Heart right ventricle (tissue), 16 donors: Measurements from ENCODE around the gene DMAC2. TPM values are rescaled to one million over a fixed set of nuclear protein-coding genes. Genes with fewer than 3 reads are reported as not detected.
"Not testable (repeated sequence)": the region's sequence is repeated elsewhere in the genome, so short reads cannot be mapped to it uniquely, and the experiment has no call there.

Source experiments
- ATAC-seq, 8 donors: fragments of 200-7000 bp; cut with Tn5 transposase; one replicate each; pipeline ENCODE4 v1.9.1; 2020; ENCODE audit warnings: mild to moderate bottlenecking in 8 of 8, moderate library complexity in 8 of 8, moderate number of reproducible peaks in 1 of 8
- DNase-seq, 2 donors: peaks; one replicate each; pipeline ENCODE4 v3.0.0-alpha.2; 2020
- H3K27ac ChIP-seq, 10 donors: fragments of 200-600 bp; sonication (generic) in 2 of 10; one replicate each; pipeline versions ENCODE4 v1.5.0 to v1.8.0; 2020 to 2022; ENCODE audit warnings: mild to moderate bottlenecking in 3 of 10
- H3K27me3 ChIP-seq, 7 donors: fragments of 200-600 bp; one replicate each; pipeline ENCODE4 v1.8.0; 2021 to 2022; ENCODE audit warnings: mild to moderate bottlenecking in 2 of 7
- H3K36me3 ChIP-seq, 9 donors: fragments of 200-600 bp; sonication (generic) in 1 of 9; one replicate each; pipeline versions ENCODE4 v1.5.0 to v1.8.0; 2020 to 2022; ENCODE audit warnings: mild to moderate bottlenecking in 2 of 9
- H3K4me1 ChIP-seq, 9 donors: fragments of 200-600 bp; sonication (generic) in 1 of 9; one replicate each; pipeline versions ENCODE4 v1.5.0 to v1.8.0; 2020 to 2022; ENCODE audit warnings: mild to moderate bottlenecking in 4 of 9
- H3K4me3 ChIP-seq, 10 donors: fragments of 200-600 bp; sonication (generic) in 2 of 10; one replicate each; pipeline versions ENCODE4 v1.5.0 to v1.8.0; 2020 to 2022; ENCODE audit warnings: mild to moderate bottlenecking in 7 of 10, moderate library complexity in 2 of 10
- H3K9me3 ChIP-seq, 11 donors: fragments of 200-600 bp in 10 of 11; sonication (generic) in 2 of 11; one replicate each; pipeline versions ENCODE4 v1.5.0 to v1.8.0; 2013 to 2022; ENCODE audit warnings: mild to moderate bottlenecking in 2 of 11, control low read depth in 1 of 11, moderate library complexity in 1 of 11
- whole genome bisulfite sequencing, 2 donors: extraction: QIAGEN DNeasy Blood & Tissue Kit; methylation state at CpG; one replicate each; pipeline ENCODE4 v1.1.7; 2013; ENCODE audit warnings: inconsistent platforms in 1 of 2; 5-methylcytosine and 5-hydroxymethylcytosine counted together
- intact Hi-C, 10 donors: fragments of 100-400 bp; cut with DNase I; formaldehyde crosslinking; loops; one replicate each; pipeline versions ENCODE4 v1.11.1 to v1.14.2; 2022
- long read RNA-seq, 3 donors: library from polyadenylated mRNA; unstranded; transcript quantifications; one replicate each; pipeline ENCODE4 v2.0.0, GENCODE V29; 2020 to 2021
- polyA plus RNA-seq, 2 donors: library from polyadenylated mRNA; stranded (reverse); fragments of 200-250 nt; gene quantifications; one replicate each; pipeline ENCODE4 v1.2.3, GENCODE V29; 2013
- total RNA-seq, 10 donors: library from RNA; stranded (reverse); fragmentation: NEBNext Ultra II Directional in 3 of 10; extraction: Animal tissue kit (Norgen Biotek cat#: 25700) in 3 of 10; gene quantifications; one replicate each; pipeline versions ENCODE4 v1.2.1 to v1.2.4, GENCODE V29; 2021 to 2023
- TF ChIP-seq, protein P1 (sequence below), 9 donors: fragments of 200-600 bp; sonication (generic) in 2 of 9; IDR thresholded peaks; one replicate each; pipeline versions ENCODE4 v1.5.0 to v1.8.0; 2021 to 2022; ENCODE audit warnings: antibody characterized with exemption in 9 of 9, mild to moderate bottlenecking in 5 of 9, moderate library complexity in 1 of 9
- donor health status: Arrhythmogenic right ventricular cardiomyopathy.
- donor health status: ischemic (EF 13 %, LVEDD 7.1; RV severe dilation, severe dysfunction).
- donor health status: healthy with polysubstance abuse.
- donor health status: DM: no; HTN: yes; CAD: no.
- donor health status: DM: no; HTN: no; CAD: no.
- donor health status: ischemic (EF 25% LVEDD 6.9; RV normal size, moderate dysfunction).
- donor health status: ischemic (EF 25% LVEDD 5.7; RV mildly dilated, moderate dysfunction).
- donor health status: healthy.
- donor health status: DM: yes; HTN: yes; CAD: no.
- donor health status: Ischemic cardiomyopathy.
- donor health status: ischemic (EF 35%, LVEDD 5.7; RV mildly dilated, moderate dysfunction).
- donor health status: nonischemic (EF 11% LVEDD 7.7; RV severe dilation, severe dysfunction).
- donor health status: DM: yes; HTN: yes; CAD: no.
- donor health status: PGD.
- donor health status: ischemic (EF 29% LVEDD 5.4; RV normal size, mild dysfunction).
- donor health status: nonischemic (EF 23%, LVEDD 6.1; RV moderate dilation, normal function).

The DMAC2 gene
- total RNA-seq (100 to 1,000 TPM in 5 of 10 donors, 10 to 100 TPM in 5; 80.8 to 139 (median 101) TPM), polyA plus RNA-seq (100 to 1,000 TPM; 103 to 118 TPM)
- long read RNA-seq, donor 1, transcript DMAC2-208 (5 exons, 979 nt), result minor isoform, 16 of 87 reads
- long read RNA-seq, donor 1, transcript DMAC2-201 (6 exons, 1,692 nt), result major isoform, 39 of 87 reads
- long read RNA-seq, donor 1, partial matches to known transcripts, result 24 of 87 reads
- long read RNA-seq, donor 1, other reads (novel, unspliced or antisense), result 4 of 87 reads
- long read RNA-seq, donor 2, transcript DMAC2-201 (6 exons, 1,692 nt), result major isoform, 53 of 99 reads
- long read RNA-seq, donor 2, partial matches to known transcripts, result 21 of 99 reads
- long read RNA-seq, donor 2, other reads (novel, unspliced or antisense), result 16 of 99 reads
- long read RNA-seq, donor 3, transcript DMAC2-201 (6 exons, 1,692 nt), result major isoform, 110 of 197 reads
- long read RNA-seq, donor 3, transcript DMAC2-208 (5 exons, 979 nt), result minor isoform, 36 of 197 reads
- long read RNA-seq, donor 3, transcript DMAC2-204 (4 exons, 1,454 nt), result minor isoform, 6 of 197 reads
- long read RNA-seq, donor 3, partial matches to known transcripts, result 21 of 197 reads
- long read RNA-seq, donor 3, other reads (novel, unspliced or antisense), result 18 of 197 reads

DNA sequence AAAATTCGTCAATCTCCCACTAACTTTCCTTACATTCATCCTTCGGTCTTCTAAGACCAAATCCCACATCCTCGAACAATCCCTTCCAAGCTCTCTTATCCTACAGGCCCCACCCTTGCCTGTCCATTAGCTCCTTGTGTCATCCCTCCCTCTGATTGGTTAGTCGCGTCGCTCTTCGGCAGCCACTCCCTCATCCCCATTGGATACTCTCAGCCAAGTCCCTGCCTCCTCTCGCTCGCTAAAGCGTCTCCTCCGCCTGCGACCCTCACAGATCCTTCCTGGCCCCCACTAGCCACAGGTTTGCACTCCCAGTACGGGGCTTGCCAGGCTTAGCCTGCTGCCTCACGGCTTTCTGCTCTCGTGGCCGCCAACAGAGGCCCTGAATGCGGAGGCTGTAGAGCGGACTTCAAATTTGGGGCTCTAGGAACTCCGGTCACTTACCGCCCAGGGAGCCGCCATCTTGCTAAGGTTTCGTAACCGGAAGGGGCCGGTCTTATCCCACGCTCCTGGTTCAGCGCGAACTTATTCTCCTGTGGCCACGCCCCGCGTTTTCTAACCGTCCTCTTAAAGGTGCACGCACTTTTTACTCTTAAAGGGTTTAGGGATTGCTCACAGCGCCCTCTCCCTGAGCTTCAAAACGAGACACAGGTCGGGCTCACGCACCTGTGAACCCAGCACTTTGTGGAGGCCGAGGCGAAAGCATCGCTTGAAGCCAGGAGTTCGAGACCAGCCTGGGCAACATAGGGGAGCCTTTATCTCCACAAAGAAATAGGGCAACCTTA lies at the start of gene DMAC2:
TSS of gene DMAC2 (minus strand) at position 472 of the 782 bp plus-strand sequence. CDS start at position 459, 13 bp downstream.
- intact Hi-C loops, result loop anchor here in 6 of 10 donors (2.0 to 10.0 kb wide), 7 partner anchors 42 to 235 kb away; partner anchors contain the start of genes BCKDHA (in 4 of the 6), EXOSC5 (in 4 of the 6), TGFB1 (in 2 of the 6) and CCDC97 (in 1 of the 6)
- 1% methylated on average over 40 of the region's 40 CpGs for WGBS, 2 donors

GRCh38 chr19:41486953-41487352 lies 47.2 kb upstream of the DMAC2 start:
- ATAC-seq, intact Hi-C loops, H3K4me3 ChIP-seq, DNase-seq, H3K27ac ChIP-seq: not testable (repeated sequence)
- Histone ChIP-seq H3K27me3 (peaks cover 0 to 28% (median 13%) of the 10 kb centered on the region in 7 donors), H3K9me3 (peaks cover 0 to 24% (median 7%) of the 10 kb centered on the region in 11 donors), H3K36me3 (peaks cover 0 to 14% (median 0%) of the 10 kb centered on the region in 9 donors), H3K4me1 (peaks cover 0 to 11% (median 0%) of the 10 kb centered on the region in 9 donors)
- WGBS, 2 donors, result 88 to 91% methylated on average over 4 of the region's 4 CpGs

More for the DNA sequence above, at the start of gene DMAC2:
- Histone ChIP-seq H3K4me3 (peak within 1 kb of the TSS; percentile 54 to 83 (median 74)), H3K4me1 (peaks cover 0 to 31% (median 15%) of the 10 kb centered on the region in 9 donors), H3K36me3 (peaks cover 0 to 36% (median 14%) of the 10 kb centered on the region in 9 donors), H3K27me3 (peaks cover 0 to 6% (median 0%) of the 10 kb centered on the region in 7 donors), H3K27ac (peak within 1 kb of the TSS; percentile 83 to 97 (median 96)), H3K9me3 (no peaks in the 10 kb centered on the region)
- TF ChIP-seq, protein P1, sequence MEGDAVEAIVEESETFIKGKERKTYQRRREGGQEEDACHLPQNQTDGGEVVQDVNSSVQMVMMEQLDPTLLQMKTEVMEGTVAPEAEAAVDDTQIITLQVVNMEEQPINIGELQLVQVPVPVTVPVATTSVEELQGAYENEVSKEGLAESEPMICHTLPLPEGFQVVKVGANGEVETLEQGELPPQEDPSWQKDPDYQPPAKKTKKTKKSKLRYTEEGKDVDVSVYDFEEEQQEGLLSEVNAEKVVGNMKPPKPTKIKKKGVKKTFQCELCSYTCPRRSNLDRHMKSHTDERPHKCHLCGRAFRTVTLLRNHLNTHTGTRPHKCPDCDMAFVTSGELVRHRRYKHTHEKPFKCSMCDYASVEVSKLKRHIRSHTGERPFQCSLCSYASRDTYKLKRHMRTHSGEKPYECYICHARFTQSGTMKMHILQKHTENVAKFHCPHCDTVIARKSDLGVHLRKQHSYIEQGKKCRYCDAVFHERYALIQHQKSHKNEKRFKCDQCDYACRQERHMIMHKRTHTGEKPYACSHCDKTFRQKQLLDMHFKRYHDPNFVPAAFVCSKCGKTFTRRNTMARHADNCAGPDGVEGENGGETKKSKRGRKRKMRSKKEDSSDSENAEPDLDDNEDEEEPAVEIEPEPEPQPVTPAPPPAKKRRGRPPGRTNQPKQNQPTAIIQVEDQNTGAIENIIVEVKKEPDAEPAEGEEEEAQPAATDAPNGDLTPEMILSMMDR (IDR thresholded peaks at IDR 0.05), result peak in 8 of 9 donors; percentile 46 to 74 (median 58)
- peak; percentile 93 to 97 for DNase-seq
- peak; percentile 95 to 99 (median 98) for ATAC-seq

GRCh38 chr19:41484822-41485221 lies 45.1 kb upstream of the DMAC2 start:
- Histone ChIP-seq H3K36me3 (peaks cover 0 to 14% (median 0%) of the 10 kb centered on the region in 9 donors), H3K9me3 (peaks cover 0 to 20% (median 7%) of the 10 kb centered on the region in 11 donors), H3K4me3 (no peak overlapping the region), H3K27me3 (peaks cover 0 to 33% (median 13%) of the 10 kb centered on the region in 7 donors), H3K4me1 (peaks cover 0 to 32% (median 12%) of the 10 kb centered on the region in 9 donors), H3K27ac (no peak overlapping the region)
- ATAC-seq (no peak), DNase-seq (no peak)
- intact Hi-C loops, result loop anchor here in 1 of 10 donors (5.0 kb wide), 1 partner anchor 38 kb away; no protein-coding TSS in a partner anchor
- TF ChIP-seq, protein P1 (IDR thresholded peaks at IDR 0.05), result no peak
- WGBS, 2 donors, result 80 to 82% methylated on average over 4 of the region's 4 CpGs

DNA sequence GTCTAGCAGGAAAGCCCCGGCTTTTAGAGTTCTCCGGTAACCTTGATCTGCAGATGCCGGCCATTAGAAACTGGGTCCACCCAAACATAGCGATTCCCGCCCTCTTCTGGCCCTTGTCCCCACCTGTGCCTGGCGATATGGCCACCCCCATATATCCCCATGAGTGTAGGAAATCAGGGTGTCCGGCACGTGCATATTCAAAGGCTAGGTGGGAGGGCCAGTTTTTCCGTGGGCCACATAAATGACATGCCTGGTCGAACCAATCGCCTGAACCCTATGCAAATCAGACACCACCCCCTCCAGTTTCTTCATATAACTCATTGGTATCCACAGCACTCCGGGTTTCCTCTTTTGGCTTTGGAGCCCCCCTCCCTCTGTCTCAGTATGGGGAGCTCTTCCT lies 40.6 kb upstream of the DMAC2 start:
- Histone ChIP-seq H3K9me3 (peaks cover 0 to 5% (median 0%) of the 10 kb centered on the region in 11 donors), H3K27me3 (peaks cover 0 to 29% (median 6%) of the 10 kb centered on the region in 7 donors), H3K36me3 (peaks cover 0 to 11% (median 0%) of the 10 kb centered on the region in 9 donors), H3K4me1 (peaks cover 3 to 69% (median 17%) of the 10 kb centered on the region in 9 donors), H3K27ac (peak overlapping the region; percentile 34 to 87 (median 80)), H3K4me3 (peak overlapping the region in 5 of 10 donors; percentile 25 to 51 (median 44))
- intact Hi-C loops, result loop anchor here in 1 of 10 donors (5.0 kb wide), 1 partner anchor 33 kb away; no protein-coding TSS in a partner anchor
- 59 to 62% methylated on average over 12 of the region's 12 CpGs for WGBS, 2 donors
- DNase-seq (no peak), ATAC-seq (peak in 7 of 8 donors; percentile 9 to 38 (median 24))
- TF ChIP-seq, protein P1 (IDR thresholded peaks at IDR 0.05), result no peak
